ENCODE measurements around the gene SOX10. TPM values are rescaled to one million over a fixed set of nuclear protein-coding genes. Genes with fewer than 3 reads are reported as not detected.

Gene SOX10
- total RNA-seq, 1 donor from 2014 or later = 3.2 TPM

- Histone ChIP-seq H3K9me3 (no peaks in the 10 kb centered on the region), H3K4me3 (no peak overlapping the region), H3K27me3 (no peaks in the 10 kb centered on the region), H3K4me1 (peaks cover 41% of the 10 kb centered on the region), H3K27ac (peak overlapping the region; percentile 80), H3K36me3 (peaks cover 0 to 73% of the 10 kb centered on the region in 2 donors)
- intact Hi-C loops (cut with DNase I) = loop anchor here (10.0 kb wide), 1 partner anchor 48 kb away; no protein-coding TSS in a partner anchor
- DNase-seq (ENCODE audit: extremely low spot score in 2 of 2) = no peak
- TF ChIP-seq POLR2AphosphoS5 (IDR thresholded peaks at IDR 0.05; ENCODE audit: insufficient read depth in 1 of 2, low read depth in 1 of 2) (no peak), POLR2A (IDR thresholded peaks at IDR 0.05) (no peak), CTCF (IDR thresholded peaks at IDR 0.05) (no peak)
These were observed 51.4 kb downstream of the SOX10 start for GRCh38 chr22:37932821-37933578.

- peaks cover 41% of the 10 kb centered on the region for H3K4me1 ChIP-seq
- H3K36me3 ChIP-seq = peaks cover 0 to 75% of the 10 kb centered on the region in 2 donors
- no peak for TF ChIP-seq POLR2A (IDR thresholded peaks at IDR 0.05)
- no peak for TF ChIP-seq POLR2AphosphoS5 (IDR thresholded peaks at IDR 0.05; ENCODE audit: insufficient read depth in 1 of 2, low read depth in 1 of 2)
- TF ChIP-seq CTCF (IDR thresholded peaks at IDR 0.05) = no peak
These were observed 52.0 kb downstream of the SOX10 start for GRCh38 chr22:37932401-37932800.

GRCh38 chr22:37931893-37932389, 52.4 kb downstream of the SOX10 start:
- peaks cover 41% of the 10 kb centered on the region for H3K4me1 ChIP-seq
- no peak for DNase-seq (ENCODE audit: extremely low spot score in 2 of 2)
- intact Hi-C loops (cut with DNase I) = loop anchor here (10.0 kb wide), 1 partner anchor 47 kb away; no protein-coding TSS in a partner anchor
- no peak overlapping the region for H3K4me3 ChIP-seq
- peak overlapping the region; percentile 80 for H3K27ac ChIP-seq
- H3K9me3 ChIP-seq = no peaks in the 10 kb centered on the region
- TF ChIP-seq POLR2AphosphoS5 (IDR thresholded peaks at IDR 0.05; ENCODE audit: insufficient read depth in 1 of 2, low read depth in 1 of 2) = no peak
- no peak for TF ChIP-seq POLR2A (IDR thresholded peaks at IDR 0.05)
- TF ChIP-seq CTCF (IDR thresholded peaks at IDR 0.05) = no peak
- H3K36me3 ChIP-seq = peaks cover 0 to 75% of the 10 kb centered on the region in 2 donors
- no peaks in the 10 kb centered on the region for H3K27me3 ChIP-seq

More at GRCh38 chr22:37932401-37932800, 52.0 kb downstream of the SOX10 start:
- no peak for DNase-seq (ENCODE audit: extremely low spot score in 2 of 2)
- no peaks in the 10 kb centered on the region for H3K27me3 ChIP-seq
- no peak overlapping the region for H3K4me3 ChIP-seq
- intact Hi-C loops (cut with DNase I) = loop anchor here (10.0 kb wide), 1 partner anchor 48 kb away; no protein-coding TSS in a partner anchor
- H3K27ac ChIP-seq = peak overlapping the region; percentile 80
- H3K9me3 ChIP-seq = no peaks in the 10 kb centered on the region

GRCh38 chr22:37930952-37931440, 53.4 kb downstream of the SOX10 start:
- Histone ChIP-seq H3K27me3 (no peaks in the 10 kb centered on the region), H3K9me3 (no peaks in the 10 kb centered on the region), H3K36me3 (peaks cover 0 to 75% of the 10 kb centered on the region in 2 donors), H3K4me1 (peaks cover 41% of the 10 kb centered on the region), H3K4me3 (no peak overlapping the region), H3K27ac (peak overlapping the region; percentile 57)
- no peak for TF ChIP-seq CTCF (IDR thresholded peaks at IDR 0.05)
- TF ChIP-seq POLR2AphosphoS5 (IDR thresholded peaks at IDR 0.05; ENCODE audit: insufficient read depth in 1 of 2, low read depth in 1 of 2) = no peak
- TF ChIP-seq POLR2A (IDR thresholded peaks at IDR 0.05) = no peak
- no peak for DNase-seq (ENCODE audit: extremely low spot score in 2 of 2)
- intact Hi-C loops (cut with DNase I) = loop anchor here (10.0 kb wide), 1 partner anchor 46 kb away; no protein-coding TSS in a partner anchor
